ENCODE data around the gene ELP2.

DNA sequence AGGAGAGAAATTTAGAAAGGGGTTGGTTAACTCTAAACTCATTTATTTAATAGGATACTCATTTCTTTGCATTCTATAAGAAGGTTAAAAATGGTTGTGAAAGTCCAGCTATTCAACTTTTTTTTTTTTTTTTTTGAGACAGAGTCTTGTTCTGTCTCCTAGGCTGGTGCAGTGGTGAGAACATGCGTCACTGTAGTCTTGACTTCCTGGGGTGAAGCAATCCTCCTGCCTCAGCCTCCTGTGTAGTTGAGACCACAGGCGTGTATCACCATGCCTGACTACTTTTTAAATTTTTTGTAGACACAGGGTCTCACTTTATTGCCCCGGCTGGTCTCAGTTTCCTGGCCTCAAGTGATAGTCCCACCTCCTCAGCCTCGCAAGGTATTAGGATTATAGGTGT, 11.9 kb downstream of the ELP2 start:
- TF ChIP-seq, protein P1, sequence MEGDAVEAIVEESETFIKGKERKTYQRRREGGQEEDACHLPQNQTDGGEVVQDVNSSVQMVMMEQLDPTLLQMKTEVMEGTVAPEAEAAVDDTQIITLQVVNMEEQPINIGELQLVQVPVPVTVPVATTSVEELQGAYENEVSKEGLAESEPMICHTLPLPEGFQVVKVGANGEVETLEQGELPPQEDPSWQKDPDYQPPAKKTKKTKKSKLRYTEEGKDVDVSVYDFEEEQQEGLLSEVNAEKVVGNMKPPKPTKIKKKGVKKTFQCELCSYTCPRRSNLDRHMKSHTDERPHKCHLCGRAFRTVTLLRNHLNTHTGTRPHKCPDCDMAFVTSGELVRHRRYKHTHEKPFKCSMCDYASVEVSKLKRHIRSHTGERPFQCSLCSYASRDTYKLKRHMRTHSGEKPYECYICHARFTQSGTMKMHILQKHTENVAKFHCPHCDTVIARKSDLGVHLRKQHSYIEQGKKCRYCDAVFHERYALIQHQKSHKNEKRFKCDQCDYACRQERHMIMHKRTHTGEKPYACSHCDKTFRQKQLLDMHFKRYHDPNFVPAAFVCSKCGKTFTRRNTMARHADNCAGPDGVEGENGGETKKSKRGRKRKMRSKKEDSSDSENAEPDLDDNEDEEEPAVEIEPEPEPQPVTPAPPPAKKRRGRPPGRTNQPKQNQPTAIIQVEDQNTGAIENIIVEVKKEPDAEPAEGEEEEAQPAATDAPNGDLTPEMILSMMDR (IDR thresholded peaks at IDR 0.05): no peak
- TF ChIP-seq POLR2A (IDR thresholded peaks at IDR 0.05) (no peak), POLR2AphosphoS5 (IDR thresholded peaks at IDR 0.05; ENCODE audit: insufficient read depth in 1 of 2, low read depth in 1 of 2) (no peak)

Data from vagina (tissue), 2 donors.